Large intestine (tissue), 3 donors: ENCODE results near the gene USP3. TPM values are rescaled to one million over a fixed set of nuclear protein-coding genes. Genes with fewer than 3 reads are reported as not detected.

ENCODE experiments used
- DNase-seq, 2 donors: peaks; one replicate each; pipeline versions ENCODE4 v3.0.0 to v3.0.0-alpha.2; 2013
- H3K27ac ChIP-seq: one replicate; pipeline ENCODE4 v1.5.1; 2013; ENCODE audit warnings: low read length
- H3K27me3 ChIP-seq: 2 replicates; pipeline ENCODE4 v1.6.1; 2013; ENCODE audit warnings: low read length; ENCODE audit not compliant: control insufficient read depth, insufficient read depth
- H3K36me3 ChIP-seq: 2 replicates; pipeline ENCODE4 v1.6.1; 2013; ENCODE audit warnings: low read length; ENCODE audit not compliant: control insufficient read depth, insufficient read depth
- H3K4me1 ChIP-seq: one replicate; pipeline ENCODE4 v1.6.1; 2013; ENCODE audit warnings: low read length; ENCODE audit not compliant: control insufficient read depth, insufficient read depth
- H3K4me3 ChIP-seq: one replicate; pipeline ENCODE4 v1.5.1; 2013; ENCODE audit warnings: low read length
- H3K9me3 ChIP-seq: one replicate; pipeline ENCODE4 v1.6.1; 2013; ENCODE audit warnings: mild to moderate bottlenecking, low read depth, low read length, moderate library complexity; ENCODE audit not compliant: control insufficient read depth
- whole genome bisulfite sequencing: methylation state at CpG from one replicate; pipeline ENCODE4 v1.1.5; 2013; ENCODE audit warnings: low lambda C conversion rate; ENCODE audit not compliant: insufficient coverage; 5-methylcytosine and 5-hydroxymethylcytosine counted together
- polyA plus RNA-seq: library from polyadenylated mRNA; unstranded; fragments of 120-200 nt; gene quantifications from one replicate; pipeline ENCODE4 v1.2.1, GENCODE V29; 2013

Gene USP3
- polyA plus RNA-seq, 1 donor, result 32.7 TPM

DNA sequence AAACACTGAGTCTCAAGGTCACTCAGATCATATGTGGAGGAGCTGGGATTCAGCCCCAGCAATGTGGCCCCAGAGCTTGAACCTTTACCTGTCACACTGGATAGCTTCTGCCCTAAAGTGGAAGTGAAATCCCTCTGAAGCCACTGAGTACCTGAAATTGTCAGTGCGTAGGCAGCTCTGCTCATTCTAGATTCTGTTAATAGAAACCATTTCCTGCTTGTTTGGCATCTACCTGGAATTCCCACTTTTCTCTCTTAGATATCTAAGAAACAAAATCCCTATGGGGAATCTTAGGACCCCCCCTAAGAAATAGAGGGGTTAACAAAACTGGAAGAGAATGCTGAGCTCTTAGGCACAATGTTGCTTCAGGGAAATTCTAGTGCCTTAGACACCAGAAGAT is 122.6 kb downstream of the USP3 start:
- no peak overlapping the region for H3K27ac ChIP-seq
- no CpG with 5 or more reads among the region's 1 CpG for WGBS
- H3K4me1 ChIP-seq, result no peaks in the 10 kb centered on the region
- peaks cover 79% of the 10 kb centered on the region for H3K36me3 ChIP-seq
- no peak overlapping the region for H3K4me3 ChIP-seq
- no peaks in the 10 kb centered on the region for H3K9me3 ChIP-seq
- H3K27me3 ChIP-seq, result no peaks in the 10 kb centered on the region
- no peak for DNase-seq

DNA sequence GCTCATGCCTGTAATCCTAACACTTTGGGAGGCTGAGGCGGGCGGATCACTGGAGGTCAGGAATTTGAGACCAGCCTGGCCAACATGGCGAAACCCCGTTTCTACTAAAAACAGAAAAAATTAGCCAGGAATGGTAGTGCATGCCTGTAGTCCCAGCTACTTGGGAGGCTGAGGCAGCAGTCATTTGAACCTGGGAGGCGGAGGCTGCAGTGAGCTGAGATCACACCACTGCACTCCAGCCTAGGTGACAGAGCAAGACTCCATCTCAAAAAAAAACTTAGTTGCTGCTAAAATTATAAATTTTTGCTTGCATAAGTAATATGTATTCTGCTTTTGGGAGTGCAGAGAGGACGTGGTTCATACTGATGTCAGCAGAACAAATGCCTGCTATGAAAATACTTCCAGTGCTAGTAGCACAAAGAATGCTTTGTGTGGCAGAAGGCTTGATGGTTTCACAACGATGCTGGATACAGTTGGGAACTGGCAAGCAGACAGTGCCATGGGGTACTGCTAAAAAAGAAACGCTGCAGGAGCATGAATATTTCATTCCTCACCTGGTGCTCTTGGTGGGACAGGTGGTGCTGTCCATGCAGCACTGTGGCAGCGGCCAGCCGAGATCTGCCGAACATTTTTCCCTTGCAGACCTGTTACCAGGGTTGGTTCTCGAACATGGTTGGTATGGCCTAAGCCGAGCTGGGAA is 123.9 kb downstream of the USP3 start:
- no peaks in the 10 kb centered on the region for H3K9me3 ChIP-seq
- H3K4me1 ChIP-seq, result no peaks in the 10 kb centered on the region
- no peak overlapping the region for H3K27ac ChIP-seq
- no CpG with 5 or more reads among the region's 13 CpGs for WGBS
- H3K4me3 ChIP-seq, result no peak overlapping the region
- H3K27me3 ChIP-seq, result no peaks in the 10 kb centered on the region
- DNase-seq, result no peak
- peaks cover 80% of the 10 kb centered on the region for H3K36me3 ChIP-seq

DNA sequence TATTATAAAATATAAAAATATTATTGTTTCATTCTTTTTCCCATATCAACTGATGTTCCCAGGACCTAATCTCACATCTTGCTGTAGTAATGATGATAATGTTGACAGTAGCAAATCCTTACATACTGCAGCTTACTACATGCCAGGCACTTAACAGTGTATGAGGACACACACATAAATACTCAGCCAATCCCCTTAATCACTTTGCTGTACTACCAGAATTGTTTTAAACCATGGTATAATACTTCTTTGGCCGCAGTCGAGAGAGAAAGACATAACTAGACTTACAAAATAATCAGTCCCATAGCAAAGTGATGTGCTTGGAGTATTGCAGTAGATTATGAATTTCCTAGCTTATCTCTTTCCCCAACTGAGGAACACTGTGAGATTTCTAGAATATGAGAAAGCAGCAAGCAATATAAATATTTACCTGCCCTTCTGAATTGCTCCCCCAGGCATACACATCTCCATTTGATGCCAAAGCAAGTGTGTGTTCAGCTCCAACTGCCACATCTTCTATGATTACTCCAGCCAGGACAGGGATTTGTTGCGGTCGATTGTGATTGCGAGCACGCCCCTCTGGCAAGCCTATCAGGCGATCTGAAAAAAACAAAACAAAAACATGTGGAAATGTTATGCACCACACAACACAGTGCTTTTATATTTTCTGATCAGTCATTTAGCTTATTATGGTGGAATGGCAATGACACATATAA is 125.8 kb downstream of the USP3 start:
- Histone ChIP-seq H3K9me3 (no peaks in the 10 kb centered on the region), H3K4me1 (no peaks in the 10 kb centered on the region), H3K27me3 (no peaks in the 10 kb centered on the region), H3K36me3 (peaks cover 77% of the 10 kb centered on the region), H3K27ac (no peak overlapping the region), H3K4me3 (no peak overlapping the region)
- DNase-seq, result no peak
- 100% methylated on average over 2 of the region's 7 CpGs for WGBS

DNA sequence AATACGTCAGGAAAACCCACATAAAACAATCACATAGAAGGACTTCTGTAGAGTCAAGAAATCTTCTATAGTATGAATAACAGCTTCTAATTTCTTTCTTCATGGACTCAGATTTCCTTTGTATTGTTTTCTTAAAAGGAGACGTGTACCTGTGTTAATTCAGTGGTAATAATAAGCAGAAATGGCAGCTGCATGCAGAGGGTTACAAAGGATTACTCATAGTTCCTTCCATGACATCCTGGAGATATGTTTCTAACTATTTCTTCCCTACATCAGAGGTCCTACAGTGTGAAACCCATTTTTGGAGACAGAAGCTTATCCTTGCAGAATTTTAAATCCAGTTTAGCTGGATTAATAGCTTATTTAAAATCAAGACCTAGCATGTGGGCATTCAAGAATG is 128.9 kb downstream of the USP3 start:
- no peaks in the 10 kb centered on the region for H3K27me3 ChIP-seq
- no peak overlapping the region for H3K4me3 ChIP-seq
- H3K9me3 ChIP-seq, result no peaks in the 10 kb centered on the region
- H3K36me3 ChIP-seq, result peaks cover 68% of the 10 kb centered on the region
- no peak for DNase-seq
- no peak overlapping the region for H3K27ac ChIP-seq
- H3K4me1 ChIP-seq, result no peaks in the 10 kb centered on the region
- 100% methylated on average over 1 of the region's 2 CpGs for WGBS

DNA sequence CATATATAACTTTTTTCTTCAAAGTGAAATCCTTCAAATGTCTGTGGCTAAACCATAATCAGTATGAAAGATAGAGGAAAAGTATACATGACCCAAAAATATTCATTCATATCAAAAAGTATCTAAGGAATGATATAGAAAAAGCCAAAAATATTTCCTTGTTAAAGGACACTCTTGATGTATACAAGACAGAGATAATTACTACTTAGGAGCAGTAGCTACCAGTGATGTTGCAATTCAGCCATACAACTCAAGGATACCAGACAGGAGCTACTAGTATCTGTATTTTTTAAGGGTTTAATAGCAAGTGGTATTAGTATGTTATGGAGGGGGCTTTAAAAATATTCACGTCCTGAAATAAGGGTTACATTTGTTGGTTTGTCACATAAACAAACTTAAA is 129.8 kb downstream of the USP3 start:
- 80% methylated on average over 1 of the region's 1 CpG for WGBS
- Histone ChIP-seq H3K4me1 (no peaks in the 10 kb centered on the region), H3K4me3 (no peak overlapping the region), H3K36me3 (peaks cover 69% of the 10 kb centered on the region), H3K27me3 (no peaks in the 10 kb centered on the region), H3K9me3 (no peaks in the 10 kb centered on the region), H3K27ac (no peak overlapping the region)
- no peak for DNase-seq

DNA sequence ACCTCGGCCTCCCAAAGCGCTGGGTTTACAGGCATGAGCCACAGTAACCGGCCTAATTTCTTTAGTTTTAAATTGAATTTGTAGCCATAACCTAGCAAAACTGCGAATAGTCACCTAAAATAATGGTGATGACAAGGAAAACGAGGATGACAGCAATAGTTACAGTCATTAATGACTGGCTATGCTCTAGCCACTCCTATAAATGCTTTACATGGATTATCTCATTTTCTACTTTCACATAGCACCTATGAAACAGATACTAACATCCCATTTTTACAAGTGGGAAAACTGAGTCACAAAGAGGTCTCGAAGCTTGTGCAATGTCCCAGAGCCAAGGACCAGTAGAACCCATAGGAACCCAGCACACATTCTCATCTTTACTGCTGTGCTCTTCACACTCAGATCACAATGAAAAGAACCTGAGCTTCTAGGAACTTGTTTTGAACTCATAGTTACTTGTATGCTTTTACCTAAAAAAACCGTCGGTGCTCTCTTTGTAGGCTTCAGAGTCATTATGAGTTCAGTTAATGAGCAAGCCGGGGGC is 132.2 kb downstream of the USP3 start:
- no peak overlapping the region for H3K4me3 ChIP-seq
- H3K27ac ChIP-seq, result no peak overlapping the region
- H3K9me3 ChIP-seq, result no peaks in the 10 kb centered on the region
- WGBS, result no CpG with 5 or more reads among the region's 9 CpGs
- H3K36me3 ChIP-seq, result peaks cover 66% of the 10 kb centered on the region
- no peak for DNase-seq
- no peaks in the 10 kb centered on the region for H3K4me1 ChIP-seq
- H3K27me3 ChIP-seq, result no peaks in the 10 kb centered on the region

DNA sequence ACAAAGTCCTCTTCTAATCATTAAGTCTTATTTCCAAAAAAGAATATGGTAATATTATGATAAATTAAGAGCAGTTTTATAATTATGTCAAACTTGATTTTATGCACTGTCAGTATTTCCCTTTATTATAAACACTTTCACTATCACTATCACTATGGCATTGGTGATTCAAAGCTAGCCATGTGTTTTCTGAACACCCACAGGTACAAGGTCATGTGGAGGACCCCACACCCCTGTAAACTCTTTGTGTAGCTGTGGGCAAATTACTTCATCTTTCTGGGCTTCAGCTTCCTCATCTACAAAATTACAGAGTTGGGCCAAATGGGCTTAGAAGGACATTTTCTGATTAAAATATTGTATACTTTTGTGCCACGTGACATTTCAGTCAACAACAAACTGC is 134.4 kb downstream of the USP3 start:
- H3K27ac ChIP-seq, result no peak overlapping the region
- no peaks in the 10 kb centered on the region for H3K9me3 ChIP-seq
- no peaks in the 10 kb centered on the region for H3K4me1 ChIP-seq
- H3K4me3 ChIP-seq, result no peak overlapping the region
- no CpG with 5 or more reads among the region's 1 CpG for WGBS
- no peak for DNase-seq
- H3K36me3 ChIP-seq, result peaks cover 60% of the 10 kb centered on the region
- H3K27me3 ChIP-seq, result no peaks in the 10 kb centered on the region

DNA sequence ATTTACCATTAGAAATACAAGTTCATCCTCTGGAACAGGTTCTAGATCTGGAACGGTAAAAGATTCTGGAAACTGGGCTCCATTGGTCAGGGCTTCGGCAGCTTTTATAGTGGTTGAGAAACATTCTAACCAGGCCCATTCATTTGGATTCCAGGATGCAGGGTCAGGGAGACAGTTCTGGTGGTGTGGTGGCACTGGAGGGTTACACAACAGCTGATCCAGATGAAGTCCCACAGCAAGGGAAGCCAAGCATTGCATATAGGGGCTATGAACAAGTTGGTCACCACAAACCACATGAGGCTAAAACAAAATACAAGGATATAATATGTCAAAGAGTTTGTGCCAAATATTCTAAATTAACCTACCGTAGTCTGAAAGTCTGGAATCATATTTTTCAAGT is 135.8 kb downstream of the USP3 start:
- no peaks in the 10 kb centered on the region for H3K27me3 ChIP-seq
- 100% methylated on average over 1 of the region's 3 CpGs for WGBS
- no peak for DNase-seq
- H3K36me3 ChIP-seq, result peaks cover 62% of the 10 kb centered on the region
- no peaks in the 10 kb centered on the region for H3K4me1 ChIP-seq
- H3K27ac ChIP-seq, result no peak overlapping the region
- H3K9me3 ChIP-seq, result no peaks in the 10 kb centered on the region
- H3K4me3 ChIP-seq, result no peak overlapping the region

Other genes starting within 250 kb of the USP3 start
- 17.6 TPM for gene APH1B, start 227.0 kb upstream of the USP3 start, polyA plus RNA-seq
- 1.0 TPM for gene CA12, start 122.7 kb upstream of the USP3 start, polyA plus RNA-seq
- 6.3 TPM for gene FBXL22, start 92.8 kb downstream of the USP3 start, polyA plus RNA-seq